HG02973 (cell line): ENCODE data around the gene STPG3.

ENCODE experiments used
- ATAC-seq: cut with Tn5 transposase; IDR thresholded peaks from one replicate; pipeline ENCODE4 v1.9.1; 2021; ENCODE audit warnings: moderate library complexity; ENCODE audit not compliant: unreplicated experiment

The STPG3 gene

DNA sequence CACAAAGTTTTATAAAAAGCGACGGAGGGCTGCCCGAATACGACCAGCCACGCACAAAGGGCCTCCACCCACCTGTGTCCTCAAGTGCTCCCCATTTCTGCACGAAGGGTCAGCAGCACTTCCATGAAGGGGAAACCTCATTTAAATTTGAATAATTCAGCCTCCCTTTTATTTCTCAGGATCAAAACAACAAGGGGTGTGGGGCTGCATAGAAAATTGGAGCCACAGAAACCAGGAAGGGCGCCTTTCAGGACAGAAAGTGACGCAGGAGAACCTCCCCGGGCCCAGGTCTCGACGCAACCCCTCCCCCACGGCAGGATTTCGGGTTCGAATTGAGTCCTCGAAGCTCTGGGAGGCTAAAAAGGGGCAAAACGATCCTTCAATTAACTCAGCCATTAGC, 48.9 kb downstream of the STPG3 start:
- ATAC-seq, result no peak

DNA sequence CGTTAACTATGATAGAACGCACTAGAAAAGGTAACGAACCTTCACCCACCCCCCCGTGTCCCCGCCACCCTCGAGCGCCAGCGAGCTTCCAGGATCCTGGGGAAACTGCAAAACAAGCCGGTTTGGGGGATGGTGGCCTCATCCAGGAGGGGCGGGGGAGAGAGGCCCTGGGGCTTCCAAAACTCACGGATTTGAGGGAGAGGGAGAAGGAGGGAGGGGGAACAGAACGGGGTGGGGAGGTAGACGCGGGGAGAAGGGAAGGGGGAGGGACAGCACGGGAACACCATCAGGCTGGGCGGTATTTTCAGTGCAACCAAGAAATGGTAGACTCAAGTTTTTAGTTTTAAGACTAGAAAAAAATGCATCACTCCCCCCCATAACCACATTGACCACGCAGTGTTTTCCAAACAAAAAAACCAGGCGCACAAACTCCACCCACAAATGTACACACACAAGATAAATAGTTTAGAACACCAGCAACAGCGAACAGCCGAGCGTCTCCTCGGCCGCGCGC, 49.5 kb downstream of the STPG3 start:
- ATAC-seq, result no peak

- no peak for ATAC-seq
Measured at GRCh38 chr9:137301081-137301947, 50.2 kb downstream of the STPG3 start.

GRCh38 chr9:137302118-137302448, 51.0 kb downstream of the STPG3 start, which contains the start of gene NRARP:
Gene NRARP, minus strand, starts transcription at chr9:137302271. Its CDS starts 343 bp downstream, at chr9:137301928.
- peak; percentile 55 for ATAC-seq

DNA sequence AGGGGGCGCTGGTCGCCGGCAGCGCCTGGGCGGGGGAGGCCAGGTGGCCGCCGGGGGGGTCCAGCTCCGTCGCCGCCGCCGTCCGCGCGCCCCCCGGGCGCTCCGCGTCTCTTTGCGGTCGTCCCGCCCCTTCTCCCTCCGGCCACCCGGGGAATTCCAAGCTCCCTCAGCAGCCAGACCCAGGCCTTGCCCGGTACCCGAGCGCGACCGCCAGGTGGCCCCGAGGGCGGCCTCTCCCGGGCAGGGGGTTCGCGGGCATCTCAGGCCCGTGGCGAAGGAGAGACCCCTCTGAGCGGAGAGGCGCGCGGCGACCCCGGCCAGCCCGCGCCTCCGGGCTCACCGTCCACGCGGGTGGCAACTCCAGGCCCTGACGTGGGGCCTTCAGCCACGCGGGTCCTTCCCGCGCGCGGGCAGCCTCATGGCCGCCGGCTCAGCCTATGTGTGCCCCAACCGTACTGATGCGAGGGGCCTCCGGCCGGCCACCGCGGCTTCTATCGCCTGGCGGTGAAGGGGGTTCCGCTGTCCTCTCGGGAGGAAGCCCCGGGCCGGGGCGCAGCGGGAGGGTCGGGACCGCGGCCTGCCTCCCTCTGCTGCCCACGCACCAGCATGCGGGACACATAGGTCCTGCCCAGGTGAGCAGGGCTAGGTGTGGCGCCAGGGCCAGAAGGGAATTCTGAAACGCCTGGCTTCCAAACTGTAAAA, 51.5 kb downstream of the STPG3 start:
- ATAC-seq, result peak; percentile 34
